ENCODE data around the gene ARHGAP12.
"Not testable (repeated sequence)": the region's sequence is repeated elsewhere in the genome, so short reads cannot be mapped to it uniquely, and the experiment has no call there.

The ARHGAP12 gene

GRCh38 chr10:31896968-31897384 is 31.7 kb downstream of the ARHGAP12 start (continued):
- TF ChIP-seq PRDM6 (tag by site-specific recombination; IDR thresholded peaks at IDR 0.05) (peak; percentile 45), SP7 (tag by site-specific recombination; IDR thresholded peaks at IDR 0.05) (peak; percentile 29; the same call in 1 of the 2 replicates), WT1 (tag by site-specific recombination; IDR thresholded peaks at IDR 0.05) (peak; percentile 96), FEZF1 (tag by site-specific recombination; IDR thresholded peaks at IDR 0.05) (peak; percentile 81), OSR2 (tag by site-specific recombination; IDR thresholded peaks at IDR 0.05) (no peak), SP2 (tag by site-specific recombination; IDR thresholded peaks at IDR 0.05) (no peak), ZNF362 (tag by site-specific recombination; IDR thresholded peaks at IDR 0.05) (no peak), ZNF677 (tag by site-specific recombination; IDR thresholded peaks at IDR 0.05) (no peak), PRDM4 (tag by site-specific recombination; IDR thresholded peaks at IDR 0.05) (no peak), ZNF768 (tag by site-specific recombination; IDR thresholded peaks at IDR 0.05) (no peak), ZNF843 (tag by site-specific recombination; IDR thresholded peaks at IDR 0.05) (0 out of 2 replicates have a peak, but pooled peaks have one; percentile 38), ZNF2 (tag by site-specific recombination; IDR thresholded peaks at IDR 0.05) (no peak), INSM2 (tag by site-specific recombination; IDR thresholded peaks at IDR 0.05) (no peak), ELK4 (IDR thresholded peaks at IDR 0.05; ENCODE audit: borderline replicate concordance, low read depth, low read length) (no peak), ZNF274 (IDR thresholded peaks at IDR 0.05; ENCODE audit: low read length) (no peak), ZNF274 (tag by site-specific recombination; IDR thresholded peaks at IDR 0.05; ENCODE audit: borderline replicate concordance) (no peak), ZNF16 (tag by site-specific recombination; IDR thresholded peaks at IDR 0.05; ENCODE audit: low read depth) (no peak)

- H3K27ac ChIP-seq (ENCODE audit: extremely low read depth, low read depth, low read length); POLR2A ChIA-PET; H3K9me3 ChIP-seq (ENCODE audit: control insufficient read depth, insufficient read depth, low read depth, low read length); H3K36me3 ChIP-seq (ENCODE audit: control insufficient read depth in 2 of 2, insufficient read depth in 1 of 2, low read length in 2 of 2); H3K4me3 ChIP-seq (ENCODE audit: low read depth, low read length): not testable (repeated sequence)
- CTCF ChIA-PET: interaction anchor here (0.5 to 1.5 kb wide), 3 partner anchors 34 to 1256 kb away, joined by 4 read pairs; no protein-coding TSS in a partner anchor
- peak; percentile 88 for TF ChIP-seq ZNF146 (tag by site-specific recombination; IDR thresholded peaks at IDR 0.05)
- TF ChIP-seq ZNF280D (tag by site-specific recombination; IDR thresholded peaks at IDR 0.05): peak; percentile 55; the same call in 1 of the 2 replicates
- TF ChIP-seq ZNF580 (tag by site-specific recombination; IDR thresholded peaks at IDR 0.05): peak; percentile 47; the same call in 1 of the 2 replicates
- H3K4me1 ChIP-seq (ENCODE audit: control insufficient read depth, insufficient read depth, low read length): peaks cover 12% of the 10 kb centered on the region
These were observed 32.9 kb downstream of the ARHGAP12 start for GRCh38 chr10:31895722-31896121.
